ENCODE measurements around the gene DPM3. TPM values are rescaled to one million over a fixed set of nuclear protein-coding genes. Genes with fewer than 3 reads are reported as not detected.

The DPM3 gene
- total and polyA plus RNA-seq, 11 donors: 46.1 to 216 (median 61.0) TPM

DNA sequence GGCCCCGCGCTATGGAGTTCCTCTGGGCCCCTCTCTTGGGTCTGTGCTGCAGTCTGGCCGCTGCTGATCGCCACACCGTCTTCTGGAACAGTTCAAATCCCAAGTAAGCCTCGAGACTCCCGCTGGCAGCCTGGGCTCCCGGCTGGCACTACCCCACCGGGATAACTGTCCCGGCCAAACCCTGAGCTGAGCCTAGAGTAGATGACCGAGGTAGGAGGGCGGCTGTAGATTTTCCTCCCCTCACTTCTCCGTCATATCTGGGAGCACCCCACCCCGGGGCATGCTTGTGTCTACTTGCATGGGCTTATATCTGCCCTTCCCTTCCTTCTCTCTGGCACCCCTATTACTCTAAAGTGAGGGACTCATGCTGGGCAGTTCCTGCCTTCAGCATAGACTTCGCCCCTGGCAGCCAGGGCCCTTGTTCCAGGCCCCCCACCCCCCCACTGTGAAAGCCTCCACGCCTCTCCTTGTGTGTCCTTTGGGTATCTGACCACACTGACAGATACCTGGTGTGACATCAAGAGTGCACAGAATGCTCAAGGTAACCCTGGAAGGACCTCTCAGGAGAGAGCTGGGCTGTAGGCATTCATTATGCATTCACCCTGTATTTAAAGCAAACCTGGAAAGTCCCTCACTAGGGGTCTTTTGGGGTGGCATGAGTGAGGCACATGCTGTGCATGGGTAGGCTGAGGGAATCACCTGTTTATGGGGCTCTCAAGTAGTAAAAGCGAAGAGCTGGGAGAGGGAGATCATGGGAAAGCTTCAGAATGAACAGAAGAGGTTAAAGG lies 12.2 kb downstream of the DPM3 start:
- Histone ChIP-seq H3K4me3 (peak overlapping the region; percentile 68 to 95 (median 82)), H3K36me3 (peaks cover 0 to 26% (median 21%) of the 10 kb centered on the region in 9 donors), H3K4me1 (peaks cover 7 to 73% (median 46%) of the 10 kb centered on the region in 12 donors), H3K27me3 (peaks cover 0 to 35% (median 0%) of the 10 kb centered on the region in 9 donors), H3K9me3 (no peaks in the 10 kb centered on the region), H3K27ac (peak overlapping the region; percentile 87 to 100 (median 96))
- peak in 1 of 4 donors; percentile 3 for ATAC-seq
- DNase-seq: no peak
- whole genome bisulfite sequencing, 4 donors: 0 to 7% (median 3%) methylated on average over 9 to 17 of the region's 17 CpGs
- no peak for TF ChIP-seq POLR2A (IDR thresholded peaks at IDR 0.05)
- TF ChIP-seq, protein P1, sequence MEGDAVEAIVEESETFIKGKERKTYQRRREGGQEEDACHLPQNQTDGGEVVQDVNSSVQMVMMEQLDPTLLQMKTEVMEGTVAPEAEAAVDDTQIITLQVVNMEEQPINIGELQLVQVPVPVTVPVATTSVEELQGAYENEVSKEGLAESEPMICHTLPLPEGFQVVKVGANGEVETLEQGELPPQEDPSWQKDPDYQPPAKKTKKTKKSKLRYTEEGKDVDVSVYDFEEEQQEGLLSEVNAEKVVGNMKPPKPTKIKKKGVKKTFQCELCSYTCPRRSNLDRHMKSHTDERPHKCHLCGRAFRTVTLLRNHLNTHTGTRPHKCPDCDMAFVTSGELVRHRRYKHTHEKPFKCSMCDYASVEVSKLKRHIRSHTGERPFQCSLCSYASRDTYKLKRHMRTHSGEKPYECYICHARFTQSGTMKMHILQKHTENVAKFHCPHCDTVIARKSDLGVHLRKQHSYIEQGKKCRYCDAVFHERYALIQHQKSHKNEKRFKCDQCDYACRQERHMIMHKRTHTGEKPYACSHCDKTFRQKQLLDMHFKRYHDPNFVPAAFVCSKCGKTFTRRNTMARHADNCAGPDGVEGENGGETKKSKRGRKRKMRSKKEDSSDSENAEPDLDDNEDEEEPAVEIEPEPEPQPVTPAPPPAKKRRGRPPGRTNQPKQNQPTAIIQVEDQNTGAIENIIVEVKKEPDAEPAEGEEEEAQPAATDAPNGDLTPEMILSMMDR (IDR thresholded peaks at IDR 0.05): no peak
- intact Hi-C loops (cut with DNase I): loop anchor here (1.0 to 5.0 kb wide), 5 partner anchors 33 to 39 kb away; no protein-coding TSS in a partner anchor

DNA sequence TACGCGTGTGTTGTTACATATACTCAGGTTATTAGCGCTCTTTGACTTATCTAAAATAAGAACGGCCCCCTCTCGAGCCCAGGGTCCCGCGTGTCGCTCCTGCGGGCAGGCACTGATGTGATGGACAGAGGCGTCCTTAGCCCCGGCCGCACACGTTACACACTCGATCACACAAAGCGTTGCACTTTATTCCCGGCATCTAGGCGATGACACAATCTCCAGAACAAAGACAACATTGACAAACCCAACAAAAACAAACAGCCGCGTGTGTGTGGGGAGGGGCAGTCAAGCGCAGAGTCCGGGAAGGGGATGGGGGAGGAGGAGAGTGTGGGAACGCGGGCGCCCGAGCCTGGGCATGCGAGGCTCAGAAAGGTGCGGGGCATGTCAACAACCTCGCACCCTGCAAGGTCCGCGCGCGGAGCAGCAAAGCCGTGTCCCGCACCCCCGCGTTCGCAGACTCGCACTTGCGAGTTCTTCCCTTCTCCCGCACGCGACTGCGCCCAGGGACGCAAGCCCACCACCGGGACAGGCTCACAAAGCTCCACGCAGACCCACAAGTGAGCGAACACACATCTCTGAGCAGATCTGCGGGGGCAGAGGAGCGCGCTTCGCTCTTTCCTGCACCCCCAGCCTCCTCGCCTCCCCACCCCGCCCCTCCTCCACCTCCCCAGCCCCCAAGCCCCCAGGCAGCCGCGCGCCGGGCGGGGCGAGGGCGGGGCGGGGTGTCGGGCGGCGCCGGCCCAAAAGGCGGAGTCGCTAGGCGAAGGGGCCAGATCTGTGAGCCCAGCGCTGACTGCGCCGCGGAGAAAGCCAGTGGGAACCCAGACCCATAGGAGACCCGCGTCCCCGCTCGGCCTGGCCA lies 13.0 kb downstream of the DPM3 start, which contains the start of gene EFNA1:
Gene EFNA1, plus strand, starts transcription at position 772 of the 862 bp plus-strand sequence. CDS start 102 bp downstream, outside the sequence.
- intact Hi-C loops (cut with DNase I): loop anchor here (2.0 to 5.0 kb wide), 4 partner anchors 33 to 40 kb away; no protein-coding TSS in a partner anchor
- Histone ChIP-seq H3K36me3 (peaks cover 0 to 18% (median 12%) of the 10 kb centered on the region in 9 donors), H3K4me1 (peaks cover 7 to 70% (median 42%) of the 10 kb centered on the region in 12 donors), H3K9me3 (no peaks in the 10 kb centered on the region), H3K27me3 (peaks cover 0 to 35% (median 0%) of the 10 kb centered on the region in 9 donors), H3K4me3 (peak within 1 kb of the TSS; percentile 68 to 95 (median 82)), H3K27ac (peak within 1 kb of the TSS; percentile 87 to 100 (median 96))
- DNase-seq: peak; percentile 74 to 88 (median 81)
- WGBS, 4 donors: 0 to 1% (median 0%) methylated on average over 33 to 76 of the region's 76 CpGs
- ATAC-seq: peak; percentile 39 to 76 (median 66)
- TF ChIP-seq POLR2A (IDR thresholded peaks at IDR 0.05): peak in 1 of 2 donors; percentile 97
- TF ChIP-seq, protein P1 (IDR thresholded peaks at IDR 0.05): no peak

DNA sequence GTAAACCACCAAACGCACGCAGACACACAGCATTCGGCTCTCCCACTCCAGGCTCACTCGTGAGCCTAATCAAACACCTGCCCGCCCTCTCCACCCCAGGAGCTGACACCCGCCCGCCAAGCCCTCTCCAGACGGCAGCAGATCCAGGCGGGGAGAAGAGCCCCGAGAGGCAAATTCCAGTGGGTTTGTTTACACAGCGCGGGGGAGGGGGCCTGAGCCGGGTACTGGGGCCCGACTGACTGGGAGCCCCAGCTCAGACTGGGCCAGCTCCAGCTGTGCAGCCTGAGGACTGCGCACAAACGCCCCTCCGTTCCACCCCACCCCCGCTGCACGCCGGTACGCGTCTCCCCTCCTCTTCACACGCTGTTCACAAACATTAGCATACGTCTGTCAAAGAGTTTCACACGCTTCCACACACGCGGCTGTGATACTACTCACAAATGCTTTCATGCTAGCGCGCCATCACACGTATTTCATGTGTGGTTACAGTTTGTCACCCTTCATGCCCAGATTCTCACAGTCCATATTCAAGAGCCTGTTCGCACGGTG lies 13.7 kb downstream of the DPM3 start:
- H3K4me1 ChIP-seq: peaks cover 7 to 63% (median 36%) of the 10 kb centered on the region in 12 donors

More for the DNA sequence above, 13.7 kb downstream of the DPM3 start:
- Histone ChIP-seq H3K4me3 (peak overlapping the region; percentile 68 to 95 (median 82)), H3K36me3 (peaks cover 0 to 11% (median 5%) of the 10 kb centered on the region in 9 donors), H3K27me3 (peaks cover 0 to 35% (median 0%) of the 10 kb centered on the region in 9 donors), H3K9me3 (no peaks in the 10 kb centered on the region), H3K27ac (peak overlapping the region in 11 of 12 donors; percentile 55 to 100 (median 97))
- intact Hi-C loops (cut with DNase I): loop anchor here (2.0 to 5.0 kb wide), 4 partner anchors 32 to 41 kb away; no protein-coding TSS in a partner anchor
- TF ChIP-seq, protein P1 (IDR thresholded peaks at IDR 0.05): peak in 2 of 12 donors; percentile 5 to 17
- TF ChIP-seq POLR2A (IDR thresholded peaks at IDR 0.05): no peak
- WGBS, 4 donors: 3 to 15% (median 6%) methylated on average over 27 to 32 of the region's 32 CpGs
- ATAC-seq (peak in 2 of 4 donors; percentile 0 to 1), DNase-seq (peak in 1 of 5 donors; percentile 36)
